Measurements from ENCODE around the gene BAD. TPM values are rescaled to one million over a fixed set of nuclear protein-coding genes. Genes with fewer than 3 reads are reported as not detected.

Gene BAD
- total and polyA plus RNA-seq, 2 of the 13 experiments (the other 11 are each of a cell fraction or from before 2014, with no cell fraction given), result 17.9 to 28.5 TPM

GRCh38 chr11:64269540-64270220, 14.8 kb downstream of the BAD start (continued):
- TF ChIP-seq ARID2 (CRISPR knock-in tag; IDR thresholded peaks at IDR 0.05; ENCODE audit: borderline replicate concordance), result no peak
- TF ChIP-seq, protein P1, sequence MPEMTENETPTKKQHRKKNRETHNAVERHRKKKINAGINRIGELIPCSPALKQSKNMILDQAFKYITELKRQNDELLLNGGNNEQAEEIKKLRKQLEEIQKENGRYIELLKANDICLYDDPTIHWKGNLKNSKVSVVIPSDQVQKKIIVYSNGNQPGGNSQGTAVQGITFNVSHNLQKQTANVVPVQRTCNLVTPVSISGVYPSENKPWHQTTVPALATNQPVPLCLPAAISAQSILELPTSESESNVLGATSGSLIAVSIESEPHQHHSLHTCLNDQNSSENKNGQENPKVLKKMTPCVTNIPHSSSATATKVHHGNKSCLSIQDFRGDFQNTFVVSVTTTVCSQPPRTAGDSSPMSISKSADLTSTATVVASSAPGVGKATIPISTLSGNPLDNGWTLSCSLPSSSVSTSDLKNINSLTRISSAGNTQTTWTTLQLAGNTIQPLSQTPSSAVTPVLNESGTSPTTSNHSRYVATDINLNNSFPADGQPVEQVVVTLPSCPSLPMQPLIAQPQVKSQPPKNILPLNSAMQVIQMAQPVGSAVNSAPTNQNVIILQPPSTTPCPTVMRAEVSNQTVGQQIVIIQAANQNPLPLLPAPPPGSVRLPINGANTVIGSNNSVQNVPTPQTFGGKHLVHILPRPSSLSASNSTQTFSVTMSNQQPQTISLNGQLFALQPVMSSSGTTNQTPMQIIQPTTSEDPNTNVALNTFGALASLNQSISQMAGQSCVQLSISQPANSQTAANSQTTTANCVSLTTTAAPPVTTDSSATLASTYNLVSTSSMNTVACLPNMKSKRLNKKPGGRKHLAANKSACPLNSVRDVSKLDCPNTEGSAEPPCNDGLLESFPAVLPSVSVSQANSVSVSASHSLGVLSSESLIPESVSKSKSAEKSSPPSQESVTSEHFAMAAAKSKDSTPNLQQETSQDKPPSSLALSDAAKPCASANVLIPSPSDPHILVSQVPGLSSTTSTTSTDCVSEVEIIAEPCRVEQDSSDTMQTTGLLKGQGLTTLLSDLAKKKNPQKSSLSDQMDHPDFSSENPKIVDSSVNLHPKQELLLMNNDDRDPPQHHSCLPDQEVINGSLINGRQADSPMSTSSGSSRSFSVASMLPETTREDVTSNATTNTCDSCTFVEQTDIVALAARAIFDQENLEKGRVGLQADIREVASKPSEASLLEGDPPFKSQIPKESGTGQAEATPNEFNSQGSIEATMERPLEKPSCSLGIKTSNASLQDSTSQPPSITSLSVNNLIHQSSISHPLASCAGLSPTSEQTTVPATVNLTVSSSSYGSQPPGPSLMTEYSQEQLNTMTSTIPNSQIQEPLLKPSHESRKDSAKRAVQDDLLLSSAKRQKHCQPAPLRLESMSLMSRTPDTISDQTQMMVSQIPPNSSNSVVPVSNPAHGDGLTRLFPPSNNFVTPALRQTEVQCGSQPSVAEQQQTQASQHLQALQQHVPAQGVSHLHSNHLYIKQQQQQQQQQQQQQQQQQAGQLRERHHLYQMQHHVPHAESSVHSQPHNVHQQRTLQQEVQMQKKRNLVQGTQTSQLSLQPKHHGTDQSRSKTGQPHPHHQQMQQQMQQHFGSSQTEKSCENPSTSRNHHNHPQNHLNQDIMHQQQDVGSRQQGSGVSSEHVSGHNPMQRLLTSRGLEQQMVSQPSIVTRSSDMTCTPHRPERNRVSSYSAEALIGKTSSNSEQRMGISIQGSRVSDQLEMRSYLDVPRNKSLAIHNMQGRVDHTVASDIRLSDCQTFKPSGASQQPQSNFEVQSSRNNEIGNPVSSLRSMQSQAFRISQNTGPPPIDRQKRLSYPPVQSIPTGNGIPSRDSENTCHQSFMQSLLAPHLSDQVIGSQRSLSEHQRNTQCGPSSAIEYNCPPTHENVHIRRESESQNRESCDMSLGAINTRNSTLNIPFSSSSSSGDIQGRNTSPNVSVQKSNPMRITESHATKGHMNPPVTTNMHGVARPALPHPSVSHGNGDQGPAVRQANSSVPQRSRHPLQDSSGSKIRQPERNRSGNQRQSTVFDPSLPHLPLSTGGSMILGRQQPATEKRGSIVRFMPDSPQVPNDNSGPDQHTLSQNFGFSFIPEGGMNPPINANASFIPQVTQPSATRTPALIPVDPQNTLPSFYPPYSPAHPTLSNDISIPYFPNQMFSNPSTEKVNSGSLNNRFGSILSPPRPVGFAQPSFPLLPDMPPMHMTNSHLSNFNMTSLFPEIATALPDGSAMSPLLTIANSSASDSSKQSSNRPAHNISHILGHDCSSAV (CRISPR knock-in tag; IDR thresholded peaks at IDR 0.05; ENCODE audit: borderline replicate concordance), result no peak
- TF ChIP-seq, protein P2, sequence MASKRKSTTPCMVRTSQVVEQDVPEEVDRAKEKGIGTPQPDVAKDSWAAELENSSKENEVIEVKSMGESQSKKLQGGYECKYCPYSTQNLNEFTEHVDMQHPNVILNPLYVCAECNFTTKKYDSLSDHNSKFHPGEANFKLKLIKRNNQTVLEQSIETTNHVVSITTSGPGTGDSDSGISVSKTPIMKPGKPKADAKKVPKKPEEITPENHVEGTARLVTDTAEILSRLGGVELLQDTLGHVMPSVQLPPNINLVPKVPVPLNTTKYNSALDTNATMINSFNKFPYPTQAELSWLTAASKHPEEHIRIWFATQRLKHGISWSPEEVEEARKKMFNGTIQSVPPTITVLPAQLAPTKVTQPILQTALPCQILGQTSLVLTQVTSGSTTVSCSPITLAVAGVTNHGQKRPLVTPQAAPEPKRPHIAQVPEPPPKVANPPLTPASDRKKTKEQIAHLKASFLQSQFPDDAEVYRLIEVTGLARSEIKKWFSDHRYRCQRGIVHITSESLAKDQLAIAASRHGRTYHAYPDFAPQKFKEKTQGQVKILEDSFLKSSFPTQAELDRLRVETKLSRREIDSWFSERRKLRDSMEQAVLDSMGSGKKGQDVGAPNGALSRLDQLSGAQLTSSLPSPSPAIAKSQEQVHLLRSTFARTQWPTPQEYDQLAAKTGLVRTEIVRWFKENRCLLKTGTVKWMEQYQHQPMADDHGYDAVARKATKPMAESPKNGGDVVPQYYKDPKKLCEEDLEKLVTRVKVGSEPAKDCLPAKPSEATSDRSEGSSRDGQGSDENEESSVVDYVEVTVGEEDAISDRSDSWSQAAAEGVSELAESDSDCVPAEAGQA (IDR thresholded peaks at IDR 0.05; ENCODE audit: low read depth), result peak; percentile 97
- TF ChIP-seq, protein P2 (CRISPR knock-in tag; IDR thresholded peaks at IDR 0.05; ENCODE audit: borderline replicate concordance), result no peak; the same call in 1 of the 2 replicates
- peak; percentile 90 for TF ChIP-seq ZFY (CRISPR knock-in tag; IDR thresholded peaks at IDR 0.05)
- TF ChIP-seq KLF16 (CRISPR knock-in tag; IDR thresholded peaks at IDR 0.05), result peak in 1 of 2 experiments; percentile 81; a peak in 2 of 4 replicates
- peak; percentile 79 for TF ChIP-seq ZBTB7B (CRISPR knock-in tag; IDR thresholded peaks at IDR 0.05)
- TF ChIP-seq, protein P3, sequence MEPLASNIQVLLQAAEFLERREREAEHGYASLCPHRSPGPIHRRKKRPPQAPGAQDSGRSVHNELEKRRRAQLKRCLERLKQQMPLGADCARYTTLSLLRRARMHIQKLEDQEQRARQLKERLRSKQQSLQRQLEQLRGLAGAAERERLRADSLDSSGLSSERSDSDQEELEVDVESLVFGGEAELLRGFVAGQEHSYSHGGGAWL (CRISPR knock-in tag; IDR thresholded peaks at IDR 0.05), result peak; percentile 70; the same call in 1 of the 2 replicates
- peak; percentile 92 for TF ChIP-seq ZNF639 (CRISPR knock-in tag; conservative IDR thresholded peaks at IDR 0.05)
- TF ChIP-seq BRCA1 (CRISPR knock-in tag; IDR thresholded peaks at IDR 0.05), result 0 out of 2 replicates have a peak, but pooled peaks have one; percentile 28
- no peak; the same call in 1 of the 2 replicates for TF ChIP-seq ETS1 (CRISPR knock-in tag; IDR thresholded peaks at IDR 0.05)
